GM19395 (cell line): ENCODE data around the gene PLGRKT.
"Not testable (repeated sequence)": the region's sequence is repeated elsewhere in the genome, so short reads cannot be mapped to it uniquely, and the experiment has no call there.

Source experiments
- ATAC-seq: cut with Tn5 transposase; IDR thresholded peaks from one replicate; pipeline ENCODE4 v1.9.1; 2021; ENCODE audit warnings: mild to moderate bottlenecking, moderate library complexity; ENCODE audit not compliant: unreplicated experiment

The PLGRKT gene

DNA sequence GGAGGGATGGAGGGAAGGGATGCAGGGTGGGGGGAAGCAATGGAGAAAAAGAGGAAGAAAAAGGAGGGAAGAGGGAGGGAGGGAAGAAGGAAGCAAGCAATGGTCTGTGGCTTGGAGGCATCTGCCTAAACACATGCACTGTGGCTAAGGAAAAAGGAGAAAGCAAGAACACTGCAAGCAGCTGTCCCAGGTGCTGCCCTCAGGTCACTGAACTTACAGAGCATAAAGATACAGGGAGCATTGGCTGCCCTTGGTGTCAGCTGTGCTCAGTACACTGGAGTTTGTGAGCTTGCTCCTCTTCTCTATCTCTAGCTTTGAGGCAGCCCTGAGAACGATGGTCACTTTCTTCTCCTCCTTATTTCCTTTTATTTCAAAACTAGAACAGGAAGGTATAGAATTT, 116.1 kb downstream of the PLGRKT start:
- not testable (repeated sequence) for ATAC-seq

DNA sequence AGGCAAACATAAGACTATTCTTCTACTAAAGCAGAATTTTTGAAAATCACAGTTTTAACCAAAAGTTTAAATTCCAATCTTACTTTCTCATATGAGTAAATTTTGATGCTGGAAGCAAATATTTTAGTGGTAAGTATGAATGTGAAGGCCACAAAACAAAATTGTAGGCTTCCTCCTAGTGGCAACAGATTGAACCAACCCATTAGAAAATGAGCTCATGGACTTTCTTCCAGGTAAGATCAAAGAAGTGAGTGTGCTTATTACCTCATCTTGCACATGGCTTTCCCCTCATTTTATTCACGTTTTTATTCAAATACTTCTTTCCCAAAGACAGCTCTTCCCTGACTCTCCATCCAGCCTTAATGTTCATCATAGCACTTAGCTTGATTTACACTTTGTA, 116.7 kb downstream of the PLGRKT start:
- ATAC-seq, result no peak

DNA sequence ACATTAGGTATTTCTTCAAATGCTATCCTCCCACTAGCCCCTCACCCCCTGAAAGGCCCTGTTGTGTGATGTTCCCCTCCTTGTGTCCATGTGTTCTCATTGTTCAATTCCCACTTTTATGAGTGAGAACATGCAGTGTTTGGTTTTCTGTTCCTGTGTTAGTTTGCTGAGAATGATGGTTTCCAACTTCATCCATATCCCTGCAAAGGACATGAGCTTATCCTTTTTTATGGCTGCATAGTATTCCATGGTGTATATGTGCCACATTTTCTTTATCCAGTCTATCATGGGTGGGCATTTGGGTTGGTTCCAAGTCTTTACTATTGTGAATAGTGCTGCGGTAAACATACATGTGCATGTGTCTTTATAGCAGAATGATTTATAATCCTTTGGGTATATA, 121.3 kb downstream of the PLGRKT start:
- not testable (repeated sequence) for ATAC-seq

DNA sequence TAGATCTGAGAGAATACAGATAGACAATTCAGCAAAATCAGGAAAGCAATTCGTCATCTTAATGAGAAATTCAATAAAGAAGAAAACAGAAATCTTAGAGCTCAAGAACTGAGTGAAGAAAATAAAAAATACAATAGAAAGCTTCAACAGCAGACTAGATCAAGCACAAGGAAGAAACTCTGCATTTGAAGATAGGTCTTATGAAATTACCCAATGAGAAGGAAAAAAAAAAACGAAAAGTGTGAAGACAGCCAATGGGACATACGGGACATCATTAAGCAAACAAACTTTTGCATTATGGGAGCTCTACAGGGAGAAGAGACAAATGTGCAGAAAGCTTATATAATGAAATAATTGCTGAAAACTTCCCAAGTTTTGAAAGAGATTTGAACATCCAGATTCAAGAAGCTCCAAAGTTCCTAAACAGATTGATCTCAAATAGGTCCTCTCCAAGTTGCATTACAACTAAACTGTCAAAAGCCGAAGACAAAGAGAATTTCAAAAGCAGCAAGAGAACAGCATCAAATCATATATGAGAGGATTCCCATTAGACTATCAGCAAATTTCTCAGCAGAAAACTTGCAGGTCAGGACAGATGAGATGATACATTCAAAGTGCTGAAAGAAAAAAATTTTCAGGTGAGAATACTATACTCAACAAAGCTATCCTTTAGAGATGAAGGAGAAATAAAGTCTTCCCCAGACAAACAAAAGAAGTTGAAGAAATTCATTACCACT, 122.4 kb downstream of the PLGRKT start:
- ATAC-seq, result no peak

DNA sequence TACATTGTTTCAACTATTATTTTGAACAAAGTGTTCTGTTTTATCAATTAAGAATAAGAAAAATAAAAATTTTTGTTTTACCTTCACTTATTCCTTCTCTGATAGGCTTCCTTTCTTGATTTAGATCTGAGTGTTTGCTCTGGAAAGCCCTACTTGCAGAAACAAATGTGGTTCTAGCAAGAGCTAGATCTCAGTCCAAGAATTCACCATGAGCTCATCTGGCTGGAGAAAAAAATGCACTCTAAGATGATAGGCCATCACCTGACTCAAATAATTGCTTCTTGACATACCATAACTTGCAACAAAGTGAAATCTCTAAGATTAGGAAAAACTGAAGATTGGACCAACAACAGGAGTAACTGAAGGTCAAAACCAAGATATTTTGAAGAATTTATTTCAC, 126.9 kb downstream of the PLGRKT start:
- ATAC-seq, result no peak
